ENCODE data around the gene RNF19B. TPM values are rescaled to one million over a fixed set of nuclear protein-coding genes. Genes with fewer than 3 reads are reported as not detected.

RNF19B gene
- total RNA-seq, 4 donors from 2014 or later, result 15.0 to 38.8 (median 29.2) TPM

- no peak for TF ChIP-seq CTCF (IDR thresholded peaks at IDR 0.05)
- ATAC-seq (ENCODE audit: low FRiP score), result no peak
- no peak for DNase-seq (ENCODE audit: low spot score)
Observed at GRCh38 chr1:32984455-32985171, 20.0 kb upstream of the RNF19B start.

- ATAC-seq (ENCODE audit: low FRiP score) (no peak), DNase-seq (ENCODE audit: low spot score) (no peak)
- no peak for TF ChIP-seq CTCF (IDR thresholded peaks at IDR 0.05)
Observed at GRCh38 chr1:32984090-32984454, 19.5 kb upstream of the RNF19B start.

DNA sequence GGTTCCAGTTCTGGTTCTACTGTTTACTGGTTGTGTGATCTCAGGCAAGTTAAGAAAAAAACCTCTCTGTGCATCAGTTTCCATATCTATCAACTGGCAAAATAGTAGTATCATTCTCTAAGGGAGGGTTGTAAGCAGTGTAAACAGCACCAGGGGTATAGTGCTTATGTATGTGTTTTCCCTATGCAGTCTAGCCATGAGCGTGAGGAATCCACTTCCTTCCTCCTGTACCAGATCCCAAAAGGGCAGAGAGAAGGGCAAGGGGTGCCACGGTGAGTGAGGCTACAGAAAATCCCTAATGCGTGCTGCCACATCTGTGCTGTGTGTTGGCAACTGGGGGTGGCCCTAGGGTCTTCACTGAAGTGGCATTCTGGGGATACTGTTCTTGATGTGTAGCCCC, 18.4 kb upstream of the RNF19B start:
- ATAC-seq (ENCODE audit: low FRiP score), result no peak
- no peak for DNase-seq (ENCODE audit: low spot score)
- no peak for TF ChIP-seq CTCF (IDR thresholded peaks at IDR 0.05)

GRCh38 chr1:32981003-32981901, 16.6 kb upstream of the RNF19B start:
- peak; percentile 81 for ATAC-seq (ENCODE audit: low FRiP score)
- DNase-seq (ENCODE audit: low spot score), result no peak
- no peak for TF ChIP-seq CTCF (IDR thresholded peaks at IDR 0.05)

GRCh38 chr1:32980080-32980479, 15.5 kb upstream of the RNF19B start:
- no peak for ATAC-seq (ENCODE audit: low FRiP score)
- no peak for TF ChIP-seq CTCF (IDR thresholded peaks at IDR 0.05)

DNA sequence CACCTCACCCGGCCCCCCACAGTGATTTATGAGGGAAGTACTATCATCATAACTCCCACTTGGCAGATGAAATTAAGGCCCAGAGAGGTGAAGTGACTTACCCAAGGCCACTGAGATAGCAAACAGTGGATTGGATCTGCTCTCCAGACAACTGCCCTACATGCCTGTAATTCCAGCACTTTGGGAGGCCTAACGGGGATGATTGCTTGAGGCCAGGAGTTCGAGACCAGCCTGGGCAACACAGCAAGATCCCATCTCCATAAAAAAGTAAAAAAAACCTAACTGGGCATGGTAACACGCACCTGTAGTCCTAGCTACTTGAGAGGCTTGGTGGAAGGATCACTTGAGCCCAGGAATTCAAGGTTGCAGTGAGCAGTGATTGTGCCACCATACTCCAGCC, 14.2 kb upstream of the RNF19B start:
- DNase-seq (ENCODE audit: low spot score), result no peak
- TF ChIP-seq CTCF (IDR thresholded peaks at IDR 0.05), result no peak
- no peak for ATAC-seq (ENCODE audit: low FRiP score)

More at GRCh38 chr1:32980080-32980479, 15.5 kb upstream of the RNF19B start:
- DNase-seq (ENCODE audit: low spot score), result no peak
